IMR-90 (cell line): ENCODE results near the gene PRKAG2. TPM values are rescaled to one million over a fixed set of nuclear protein-coding genes. Genes with fewer than 3 reads are reported as not detected.
A peak's percentile ranks its signal among the peaks of the same experiment; 100 is the strongest.

Experiments used
- ATAC-seq: fragments of 200-7000 bp; cut with Tn5 transposase; 2 replicates; pipeline ENCODE4 v1.9.1; 2020; ENCODE audit warnings: low read depth, mild to moderate bottlenecking, moderate library complexity
- BruUV-seq: library from RNA; stranded (reverse); fragments of 400-500 nt; replicated peaks from 2 replicates; lab custom pipeline; 2021; lab: Mats Ljungman, UMichigan
- CTCF ChIA-PET: fragments of 300-600 bp; formaldehyde crosslinking; extraction: SDS; loops from one replicate; lab custom pipeline; 2021; ENCODE audit warnings: antibody characterized with exemption; lab: Yijun Ruan, JAX
- POLR2A ChIA-PET: fragments of 300-600 bp; sonication (Branson Sonifier 250); formaldehyde crosslinking; loops from one replicate; lab custom pipeline; 2022; ENCODE audit warnings: antibody characterized with exemption; ENCODE audit not compliant: unreplicated experiment; lab: Charles Lee
- DNase-seq: peaks from one replicate; pipeline ENCODE4 v3.0.0; 2013
- H2AFZ ChIP-seq: replicated peaks from 2 replicates; pipeline ENCODE3; 2013; ENCODE audit warnings: low read length, mild to moderate bottlenecking; ENCODE audit not compliant: poor library complexity
- H2AK5ac ChIP-seq: 2 replicates; pipeline ENCODE4 v1.6.1; 2013; ENCODE audit warnings: low read depth, low read length, inconsistent platforms
- H2AK9ac ChIP-seq: replicated peaks from 2 replicates; pipeline ENCODE3; 2013; ENCODE audit warnings: mild to moderate bottlenecking, low read depth, low read length, moderate library complexity; ENCODE audit not compliant: poor library complexity
- H2BK120ac ChIP-seq: 2 replicates; pipeline ENCODE4 v1.6.1; 2013; ENCODE audit warnings: low read depth, low read length, inconsistent platforms
- H2BK15ac ChIP-seq: 3 replicates; pipeline ENCODE4 v1.6.1; 2013; ENCODE audit warnings: low read depth, low read length, inconsistent platforms
- H2BK20ac ChIP-seq: 2 replicates; pipeline ENCODE4 v1.6.1; 2013; ENCODE audit warnings: low read depth, mild to moderate bottlenecking, inconsistent platforms, low read length, moderate library complexity
- H2BK5ac ChIP-seq: 2 replicates; pipeline ENCODE4 v1.6.1; 2013; ENCODE audit warnings: mild to moderate bottlenecking, low read depth, low read length, inconsistent platforms; ENCODE audit not compliant: poor library complexity, severe bottlenecking
- H3K14ac ChIP-seq: replicated peaks from 2 replicates; pipeline ENCODE4 v1.6.1; 2013; ENCODE audit warnings: low read depth, low read length, inconsistent platforms
- H3K18ac ChIP-seq: 2 replicates; pipeline ENCODE4 v1.6.1; 2013; ENCODE audit warnings: low read depth, low read length, control low read depth
- H3K23ac ChIP-seq: 2 replicates; pipeline ENCODE4 v1.6.1; 2013; ENCODE audit warnings: low read depth, low read length, inconsistent platforms
- H3K27ac ChIP-seq: 2 replicates; pipeline ENCODE4 v1.5.1; 2013; ENCODE audit warnings: mild to moderate bottlenecking, control low read depth, low read length; ENCODE audit not compliant: insufficient read depth
- H3K27me3 ChIP-seq: 2 replicates; pipeline ENCODE4 v1.6.1; 2013; ENCODE audit warnings: low read length; ENCODE audit not compliant: control insufficient read depth, insufficient read depth
- H3K36me3 ChIP-seq: 2 replicates; pipeline ENCODE4 v1.6.1; 2013; ENCODE audit warnings: low read length, mixed read lengths; ENCODE audit not compliant: control insufficient read depth, insufficient read depth
- H3K4ac ChIP-seq: 2 replicates; pipeline ENCODE4 v1.6.1; 2013; ENCODE audit warnings: low read depth, low read length, inconsistent platforms
- H3K4me1 ChIP-seq: 2 replicates; pipeline ENCODE4 v1.6.1; 2013; ENCODE audit warnings: low read length, mixed read lengths; ENCODE audit not compliant: control insufficient read depth, insufficient read depth
- H3K4me2 ChIP-seq: 2 replicates; pipeline ENCODE4 v1.6.1; 2013; ENCODE audit warnings: low read depth, mild to moderate bottlenecking, control low read depth, low read length, moderate library complexity
- H3K4me3 ChIP-seq: 2 replicates; pipeline ENCODE4 v1.5.1; 2013; ENCODE audit warnings: low read depth, mild to moderate bottlenecking, control low read depth, low read length, moderate library complexity; ENCODE audit not compliant: insufficient read depth
- H3K56ac ChIP-seq: 2 replicates; pipeline ENCODE4 v1.6.1; 2013; ENCODE audit warnings: low read length, inconsistent platforms; ENCODE audit not compliant: insufficient read depth; ENCODE audit errors: extremely low read depth
- H3K79me1 ChIP-seq, 2 experiments: 2 replicates each; pipeline ENCODE4 v1.6.1; 2013; ENCODE audit warnings: low read length in 2 of 2, inconsistent platforms in 1 of 2, low read depth in 1 of 2
- H3K9ac ChIP-seq: 2 replicates; pipeline ENCODE4 v1.6.1; 2013; ENCODE audit warnings: low read depth, low read length, control low read depth
- H3K9me1 ChIP-seq: 2 replicates; pipeline ENCODE4 v1.6.1; 2013; ENCODE audit warnings: low read length, inconsistent platforms; ENCODE audit not compliant: insufficient read depth
- H3K9me3 ChIP-seq: 2 replicates; pipeline ENCODE4 v1.6.1; 2013; ENCODE audit warnings: low read length; ENCODE audit not compliant: control insufficient read depth, insufficient read depth
- H4K20me1 ChIP-seq: 2 replicates; pipeline ENCODE4 v1.6.1; 2013; ENCODE audit warnings: low read length, inconsistent platforms; ENCODE audit not compliant: insufficient read depth
- H4K5ac ChIP-seq: 2 replicates; pipeline ENCODE4 v1.6.1; 2013; ENCODE audit warnings: mild to moderate bottlenecking, low read depth, low read length, control low read depth
- H4K8ac ChIP-seq, 2 experiments: 2 replicates each; pipeline ENCODE4 v1.6.1; 2013; ENCODE audit warnings: low read depth in 2 of 2, low read length in 2 of 2, control low read depth in 1 of 2, inconsistent platforms in 1 of 2
- H4K91ac ChIP-seq: 2 replicates; pipeline ENCODE4 v1.6.1; 2013; ENCODE audit warnings: low read depth, low read length, inconsistent platforms; ENCODE audit not compliant: insufficient read depth
- FOS ChIP-seq: fragments of 150-350 bp; IDR thresholded peaks from 2 replicates; pipeline ENCODE4 v1.6.1; 2016; ENCODE audit warnings: low read depth, low read length
- MAFK ChIP-seq: IDR thresholded peaks from 2 replicates; pipeline ENCODE4 v1.6.1; 2012; ENCODE audit warnings: low read depth, low read length, improper control_type of control experiment
- NFE2L2 ChIP-seq: fragments of 150-350 bp; IDR thresholded peaks from 2 replicates; pipeline ENCODE4 v1.6.1; 2016; ENCODE audit warnings: low read depth, mild to moderate bottlenecking, low read length
- POLR2A ChIP-seq: IDR thresholded peaks from 2 replicates; pipeline ENCODE4 v1.6.1; 2012; ENCODE audit warnings: mild to moderate bottlenecking, low read depth, low read length
- RCOR1 ChIP-seq: IDR thresholded peaks from 2 replicates; pipeline ENCODE4 v1.6.1; 2012; ENCODE audit warnings: mild to moderate bottlenecking, low read length, improper control_type of control experiment; ENCODE audit not compliant: insufficient replicate concordance
- WGBS, 2 experiments: methylation state at CpG; one replicate each; pipeline versions ENCODE4 v1.1.5 to v1.1.7; 2013; ENCODE audit warnings: missing lambda C conversion rate in 2 of 2; ENCODE audit not compliant: insufficient read length in 1 of 2; ENCODE audit errors: extremely low coverage in 2 of 2; 5-methylcytosine and 5-hydroxymethylcytosine counted together
- dilution Hi-C: fragments of 300-500 bp; cut with HindIII; formaldehyde crosslinking; loops from one replicate; pipeline ENCODE4 v1.14.3; 2018; ENCODE audit warnings: low sequenced_read_pairs; ENCODE audit not compliant: unreplicated experiment
- in situ Hi-C: fragments of 300-500 bp; cut with MboI; formaldehyde crosslinking; loops from 3 replicates; pipeline ENCODE4 v1.14.3; 2019; ENCODE audit warnings: low sequenced_read_pairs, inconsistent platforms, mixed read lengths
- intact Hi-C: fragments of 100-400 bp; cut with micrococcal nuclease; formaldehyde crosslinking; loops from 2 replicates; pipeline ENCODE4 v1.10.0; 2022
- polyA plus RNA-seq, 3 experiments: library from polyadenylated mRNA; depleted of rRNA; stranded (reverse); fragments of >200 nt; gene quantifications; 2 replicates each; pipeline ENCODE4 v1.2.3, GENCODE V29; 2012; ENCODE audit warnings: low replicate concordance in 1 of 3
- total RNA-seq: library from RNA; depleted of rRNA; stranded (reverse); fragments of >200 nt; gene quantifications from 2 replicates; pipeline ENCODE4 v1.2.3, GENCODE V29; 2012
- TF ChIP-seq, protein P1 (sequence below): conservative IDR thresholded peaks from 2 replicates; pipeline ENCODE4 v1.5.1; 2012; ENCODE audit warnings: mild to moderate bottlenecking, low read depth, low read length, improper control_type of control experiment

The PRKAG2 gene
- total and polyA plus RNA-seq, 2 of the 4 experiments (the other 2 are of a cell fraction), result 15.4 to 21.6 TPM

DNA sequence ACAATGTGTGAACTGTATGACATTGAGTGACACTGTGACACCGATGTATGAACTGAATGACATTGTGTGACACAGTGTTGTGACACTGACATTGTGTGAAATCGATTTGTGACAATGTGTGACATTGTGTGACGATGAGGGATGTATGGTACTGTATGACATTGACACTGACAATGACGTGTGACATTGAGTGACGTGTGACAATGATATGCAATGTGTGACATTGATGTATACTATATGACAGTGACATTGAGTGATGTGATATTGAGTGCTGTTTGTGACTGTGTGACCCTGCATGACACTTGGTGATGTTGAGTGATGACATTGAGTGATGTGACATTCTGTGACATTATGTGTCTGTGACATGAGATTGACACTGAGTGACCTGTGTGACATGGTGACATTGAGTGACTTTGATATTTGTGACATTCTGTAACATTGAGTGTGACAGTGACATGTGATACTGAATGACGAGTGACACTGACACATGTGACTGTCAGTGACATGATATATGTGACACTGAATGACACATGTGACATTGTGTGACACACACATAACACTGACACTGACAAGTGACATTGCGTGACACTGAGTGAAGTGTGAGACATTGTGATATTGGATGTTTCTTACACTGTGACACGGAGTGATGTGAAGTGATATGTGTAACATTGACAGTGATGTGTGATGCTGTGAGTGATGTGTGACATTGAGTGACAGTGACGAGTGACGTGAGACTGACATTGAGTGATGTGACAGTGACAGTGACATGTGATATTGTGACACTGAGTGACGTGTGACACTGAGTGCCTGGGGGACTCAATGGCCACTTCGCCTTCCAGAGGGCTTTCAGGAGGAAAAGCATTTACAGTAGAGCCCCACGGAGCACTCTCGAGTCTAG is 167.5 kb downstream of the PRKAG2 start:
- H2BK5ac ChIP-seq, result no peak overlapping the region
- DNase-seq (peak; percentile 25), ATAC-seq (no peak)
- no TSS peak for BruUV-seq
- no peak overlapping the region for H3K27ac ChIP-seq
- H2AFZ ChIP-seq, result peak overlapping the region; percentile 2
- H2AK5ac ChIP-seq, result peak overlapping the region; percentile 96
- no peak overlapping the region for H2BK20ac ChIP-seq
- ChIA-PET POLR2A (no interaction called here), CTCF (interaction anchor here (0.6 kb wide), 1 partner anchor 154 kb away, joined by 6 read pairs; no protein-coding TSS in a partner anchor)
- intact Hi-C loops, result loop anchor here (5.0 kb wide), 1 partner anchor 137 kb away; no protein-coding TSS in a partner anchor
- no peaks in the 10 kb centered on the region; a peak in 1 of 4 replicates for H3K79me1 ChIP-seq
- no peak overlapping the region for H3K4me2 ChIP-seq
- no peak overlapping the region for H2BK120ac ChIP-seq
- TF ChIP-seq RCOR1 (no peak), MAFK (no peak), FOS (no peak), POLR2A (no peak), NFE2L2 (no peak)
- TF ChIP-seq, protein P1, sequence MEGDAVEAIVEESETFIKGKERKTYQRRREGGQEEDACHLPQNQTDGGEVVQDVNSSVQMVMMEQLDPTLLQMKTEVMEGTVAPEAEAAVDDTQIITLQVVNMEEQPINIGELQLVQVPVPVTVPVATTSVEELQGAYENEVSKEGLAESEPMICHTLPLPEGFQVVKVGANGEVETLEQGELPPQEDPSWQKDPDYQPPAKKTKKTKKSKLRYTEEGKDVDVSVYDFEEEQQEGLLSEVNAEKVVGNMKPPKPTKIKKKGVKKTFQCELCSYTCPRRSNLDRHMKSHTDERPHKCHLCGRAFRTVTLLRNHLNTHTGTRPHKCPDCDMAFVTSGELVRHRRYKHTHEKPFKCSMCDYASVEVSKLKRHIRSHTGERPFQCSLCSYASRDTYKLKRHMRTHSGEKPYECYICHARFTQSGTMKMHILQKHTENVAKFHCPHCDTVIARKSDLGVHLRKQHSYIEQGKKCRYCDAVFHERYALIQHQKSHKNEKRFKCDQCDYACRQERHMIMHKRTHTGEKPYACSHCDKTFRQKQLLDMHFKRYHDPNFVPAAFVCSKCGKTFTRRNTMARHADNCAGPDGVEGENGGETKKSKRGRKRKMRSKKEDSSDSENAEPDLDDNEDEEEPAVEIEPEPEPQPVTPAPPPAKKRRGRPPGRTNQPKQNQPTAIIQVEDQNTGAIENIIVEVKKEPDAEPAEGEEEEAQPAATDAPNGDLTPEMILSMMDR, result no peak
- no peak overlapping the region for H4K8ac ChIP-seq
- in situ Hi-C loops, result no loop called here
- no peak overlapping the region for H3K9ac ChIP-seq
- no peak overlapping the region for H3K4me3 ChIP-seq
- no peaks in the 10 kb centered on the region for H3K36me3 ChIP-seq
- peaks cover 8% of the 10 kb centered on the region; the same call in 1 of the 2 replicates for H3K4me1 ChIP-seq
- dilution Hi-C loops, result no loop called here
- no peak overlapping the region for H3K56ac ChIP-seq
- peak overlapping the region; percentile 15; the same call in 1 of the 3 replicates for H2BK15ac ChIP-seq
- no peak overlapping the region for H2AK9ac ChIP-seq
- no peak overlapping the region for H3K23ac ChIP-seq
- no peak overlapping the region for H3K18ac ChIP-seq
- no peak overlapping the region for H4K5ac ChIP-seq
- no peaks in the 10 kb centered on the region for H3K9me3 ChIP-seq
- peak overlapping the region; percentile 48; the same call in 1 of the 2 replicates for H3K14ac ChIP-seq
- H3K4ac ChIP-seq, result peak overlapping the region; percentile 39; the same call in 1 of the 2 replicates
- WGBS, 2 experiments, result 95% methylated on average over 12 of the region's 14 CpGs; no CpG with 5 or more reads in 1 of the 2 experiments
- no peaks in the 10 kb centered on the region for H4K20me1 ChIP-seq
- no peaks in the 10 kb centered on the region; the same call in 1 of the 2 replicates for H3K27me3 ChIP-seq
- no peak overlapping the region for H4K91ac ChIP-seq
- peaks cover 11% of the 10 kb centered on the region for H3K9me1 ChIP-seq
